BE2C (cell line): ENCODE data around the gene RAPGEF1.
"Not testable (repeated sequence)": the region's sequence is repeated elsewhere in the genome, so short reads cannot be mapped to it uniquely, and the experiment has no call there.

Experiments used
- DNase-seq: peaks from one replicate; pipeline ENCODE4 v3.0.0-alpha.2; 2020
- H3K27me3 ChIP-seq: fragments of 250-450 bp; sonication (Bioruptor Pico); 2 replicates; pipeline ENCODE4 v1.5.1; 2020; ENCODE audit warnings: mild to moderate bottlenecking
- H3K36me3 ChIP-seq: fragments of 250-450 bp; sonication (Bioruptor Pico); 2 replicates; pipeline ENCODE4 v1.5.1; 2020; ENCODE audit warnings: mild to moderate bottlenecking
- H3K4me1 ChIP-seq: fragments of 250-450 bp; sonication (Bioruptor Pico); 2 replicates; pipeline ENCODE4 v1.5.1; 2020
- H3K4me3 ChIP-seq: 2 replicates; pipeline ENCODE4 v1.5.1; 2011; ENCODE audit warnings: low read depth, low read length
- H3K9me3 ChIP-seq: fragments of 250-450 bp; sonication (Bioruptor Pico); 2 replicates; pipeline ENCODE4 v1.5.1; 2020
- TF ChIP-seq, protein P1 (sequence below): IDR thresholded peaks from 2 replicates; pipeline ENCODE4 v1.5.1; 2012; ENCODE audit warnings: mild to moderate bottlenecking, low read depth, low read length

Gene RAPGEF1

DNA sequence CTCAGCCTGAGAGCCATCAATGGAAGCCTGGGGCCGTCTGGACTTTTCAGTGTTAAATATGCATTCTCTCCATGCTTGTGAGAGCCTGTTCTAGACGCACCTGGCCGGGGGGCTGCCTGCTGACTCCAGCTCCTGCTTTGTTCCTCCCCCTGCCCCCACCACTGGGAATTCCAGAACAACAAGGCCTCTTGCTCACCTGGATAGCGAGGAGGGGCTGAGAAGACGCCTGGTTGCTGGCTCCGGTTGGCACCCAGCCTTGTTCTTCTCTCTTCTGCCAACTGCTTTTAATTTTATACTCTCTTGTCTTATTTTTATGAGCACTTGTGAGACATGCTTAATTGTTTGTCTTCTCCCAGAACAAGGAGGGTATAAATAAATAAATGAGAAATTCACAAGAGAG is 15.0 kb upstream of the RAPGEF1 start:
- DNase-seq: no peak
- H3K9me3 ChIP-seq: no peaks in the 10 kb centered on the region
- H3K4me1 ChIP-seq: peaks cover 9% of the 10 kb centered on the region
- no peaks in the 10 kb centered on the region for H3K36me3 ChIP-seq
- H3K27me3 ChIP-seq: no peaks in the 10 kb centered on the region
- TF ChIP-seq, protein P1, sequence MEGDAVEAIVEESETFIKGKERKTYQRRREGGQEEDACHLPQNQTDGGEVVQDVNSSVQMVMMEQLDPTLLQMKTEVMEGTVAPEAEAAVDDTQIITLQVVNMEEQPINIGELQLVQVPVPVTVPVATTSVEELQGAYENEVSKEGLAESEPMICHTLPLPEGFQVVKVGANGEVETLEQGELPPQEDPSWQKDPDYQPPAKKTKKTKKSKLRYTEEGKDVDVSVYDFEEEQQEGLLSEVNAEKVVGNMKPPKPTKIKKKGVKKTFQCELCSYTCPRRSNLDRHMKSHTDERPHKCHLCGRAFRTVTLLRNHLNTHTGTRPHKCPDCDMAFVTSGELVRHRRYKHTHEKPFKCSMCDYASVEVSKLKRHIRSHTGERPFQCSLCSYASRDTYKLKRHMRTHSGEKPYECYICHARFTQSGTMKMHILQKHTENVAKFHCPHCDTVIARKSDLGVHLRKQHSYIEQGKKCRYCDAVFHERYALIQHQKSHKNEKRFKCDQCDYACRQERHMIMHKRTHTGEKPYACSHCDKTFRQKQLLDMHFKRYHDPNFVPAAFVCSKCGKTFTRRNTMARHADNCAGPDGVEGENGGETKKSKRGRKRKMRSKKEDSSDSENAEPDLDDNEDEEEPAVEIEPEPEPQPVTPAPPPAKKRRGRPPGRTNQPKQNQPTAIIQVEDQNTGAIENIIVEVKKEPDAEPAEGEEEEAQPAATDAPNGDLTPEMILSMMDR: no peak
- no peak overlapping the region for H3K4me3 ChIP-seq

GRCh38 chr9:131753751-131754150 is 13.9 kb upstream of the RAPGEF1 start:
- H3K4me3 ChIP-seq, H3K9me3 ChIP-seq, DNase-seq, H3K27me3 ChIP-seq, H3K4me1 ChIP-seq, H3K36me3 ChIP-seq: not testable (repeated sequence)

DNA sequence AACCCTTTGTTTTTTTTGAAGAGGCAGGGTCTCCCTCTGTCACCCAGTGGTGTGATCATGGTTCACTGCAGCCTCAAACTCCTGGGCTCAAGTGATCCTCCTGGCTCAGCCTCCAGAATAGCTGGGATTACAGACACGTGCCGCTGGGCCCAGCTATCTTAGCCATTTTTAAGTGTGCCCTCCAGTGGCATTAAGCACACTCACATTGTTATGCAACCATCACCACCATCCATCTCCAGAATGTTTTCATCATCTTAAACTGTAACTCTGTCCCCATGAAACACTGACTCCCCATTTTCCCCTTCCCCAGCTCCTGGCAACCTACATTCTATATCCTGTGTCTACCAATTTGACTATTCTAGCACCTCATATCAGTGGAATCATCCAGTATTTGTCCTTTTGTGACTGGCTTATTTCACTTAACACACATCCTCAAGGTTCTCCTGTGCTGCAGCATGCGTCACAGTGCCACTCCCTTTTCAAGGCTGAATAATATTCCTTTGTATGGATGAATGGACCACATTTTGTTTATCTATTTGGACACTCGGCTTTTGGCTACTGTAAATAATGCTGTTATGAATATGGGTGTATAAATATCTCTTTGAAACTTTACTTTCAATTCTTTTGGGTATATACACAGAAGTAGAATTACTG is 12.5 kb upstream of the RAPGEF1 start:
- no peaks in the 10 kb centered on the region for H3K4me1 ChIP-seq
- no peaks in the 10 kb centered on the region for H3K9me3 ChIP-seq
- H3K36me3 ChIP-seq: no peaks in the 10 kb centered on the region
- no peak overlapping the region for H3K4me3 ChIP-seq
- DNase-seq: no peak
- no peaks in the 10 kb centered on the region for H3K27me3 ChIP-seq
- TF ChIP-seq, protein P1: no peak

- Histone ChIP-seq H3K4me1 (no peaks in the 10 kb centered on the region), H3K4me3 (no peak overlapping the region), H3K36me3 (no peaks in the 10 kb centered on the region), H3K9me3 (no peaks in the 10 kb centered on the region), H3K27me3 (no peaks in the 10 kb centered on the region)
- TF ChIP-seq, protein P1: no peak
- no peak for DNase-seq
These were observed 8.6 kb upstream of the RAPGEF1 start for GRCh38 chr9:131748411-131748955.

DNA sequence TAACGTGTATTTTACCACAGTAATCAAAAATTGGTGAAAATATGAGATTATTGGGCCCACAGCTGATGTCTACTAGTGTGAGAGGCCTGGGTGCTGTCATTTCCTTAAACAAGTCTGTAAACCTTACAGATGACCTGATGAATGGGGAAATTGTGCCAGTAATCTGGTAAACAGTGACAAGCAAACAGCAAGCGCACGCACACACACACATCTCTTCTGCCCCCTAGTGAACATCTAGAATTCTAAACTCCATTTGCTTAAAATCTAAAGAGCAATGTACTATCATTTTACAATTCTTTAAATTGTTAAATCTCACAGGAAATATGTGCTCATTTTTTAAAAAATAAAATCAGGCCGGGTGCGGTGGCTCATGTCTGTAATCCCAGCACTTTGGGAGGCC is 7.5 kb upstream of the RAPGEF1 start:
- H3K4me1 ChIP-seq: no peaks in the 10 kb centered on the region
- no peaks in the 10 kb centered on the region for H3K9me3 ChIP-seq
- no peak overlapping the region for H3K4me3 ChIP-seq
- no peaks in the 10 kb centered on the region for H3K36me3 ChIP-seq
- TF ChIP-seq, protein P1: peak; percentile 77
- no peaks in the 10 kb centered on the region for H3K27me3 ChIP-seq
- peak; percentile 29 for DNase-seq

DNA sequence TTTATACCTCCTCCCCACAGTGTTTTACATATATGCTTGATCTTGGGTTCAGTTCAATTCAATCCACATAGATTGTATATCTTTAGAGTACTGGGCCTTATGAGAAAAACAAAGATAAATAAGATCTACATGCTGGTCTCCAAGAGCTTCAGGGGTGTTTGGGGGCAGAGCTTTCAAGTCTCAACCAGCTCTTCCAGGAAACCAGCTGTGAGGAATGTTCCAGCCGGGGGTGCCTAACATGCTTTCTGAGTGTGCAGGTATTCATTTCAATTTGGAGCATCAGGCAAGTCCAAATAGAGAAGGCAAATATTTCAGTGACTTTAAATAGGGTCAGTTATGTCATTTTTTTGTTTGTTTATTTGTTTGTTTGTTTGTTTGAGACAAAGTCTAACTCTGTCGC is 5.7 kb upstream of the RAPGEF1 start:
- TF ChIP-seq, protein P1: no peak
- H3K4me1 ChIP-seq: no peaks in the 10 kb centered on the region

More for the DNA sequence above, 5.7 kb upstream of the RAPGEF1 start:
- no peak for DNase-seq
- Histone ChIP-seq H3K36me3 (no peaks in the 10 kb centered on the region), H3K27me3 (no peaks in the 10 kb centered on the region), H3K4me3 (no peak overlapping the region), H3K9me3 (no peaks in the 10 kb centered on the region)
